PC-9 (cell line): ENCODE measurements around the gene UBAC1. TPM values are rescaled to one million over a fixed set of nuclear protein-coding genes. Genes with fewer than 3 reads are reported as not detected.

Experiments used
- BruUV-seq: library from RNA; stranded (reverse); fragments of 400-500 nt; replicated peaks from 2 replicates; lab custom pipeline; 2021; lab: Mats Ljungman, UMichigan
- CTCF ChIA-PET: fragments of 300-600 bp; sonication (Branson Sonifier 250); formaldehyde crosslinking; loops from one replicate; lab custom pipeline; 2022; ENCODE audit warnings: antibody characterized with exemption; lab: Charles Lee
- POLR2A ChIA-PET: fragments of 300-600 bp; sonication (Branson Sonifier 250); formaldehyde crosslinking; loops from one replicate; lab custom pipeline; 2022; ENCODE audit warnings: antibody characterized with exemption; ENCODE audit not compliant: unreplicated experiment; lab: Charles Lee
- DNase-seq, 2 experiments: peaks; one replicate each; pipeline versions ENCODE4 v3.0.0 to v3.0.0-alpha.2; 2015 to 2022; ENCODE audit warnings: mixed read lengths in 1 of 2
- H2AFZ ChIP-seq: fragments of 200-600 bp; sonication (generic); 2 replicates; pipeline ENCODE4 v1.8.1; 2017; ENCODE audit warnings: antibody characterized with exemption
- H3F3A ChIP-seq: fragments of 200-600 bp; sonication (generic); 2 replicates; pipeline ENCODE4 v1.8.1; 2017; ENCODE audit warnings: antibody characterized with exemption, mild to moderate bottlenecking, low read depth; ENCODE audit not compliant: insufficient read depth
- H3K27ac ChIP-seq: fragments of 200-600 bp; sonication (generic); 2 replicates; pipeline ENCODE4 v1.6.1; 2016; ENCODE audit warnings: mixed run types
- H3K27me3 ChIP-seq: fragments of 200-600 bp; sonication (generic); 2 replicates; pipeline ENCODE4 v1.6.1; 2016; ENCODE audit warnings: low read depth, mixed run types; ENCODE audit not compliant: insufficient read depth
- H3K36me3 ChIP-seq: fragments of 200-600 bp; sonication (generic); 2 replicates; pipeline ENCODE4 v1.6.1; 2016; ENCODE audit warnings: low read depth, mixed run types
- H3K4me1 ChIP-seq: fragments of 200-600 bp; sonication (generic); replicated peaks from 2 replicates; pipeline ENCODE4 v1.6.1; 2016; ENCODE audit warnings: mixed run types; ENCODE audit not compliant: insufficient read depth
- H3K4me2 ChIP-seq: fragments of 200-600 bp; sonication (generic); 2 replicates; pipeline ENCODE4 v1.6.1; 2017; ENCODE audit warnings: mixed run types
- H3K4me3 ChIP-seq: fragments of 200-600 bp; sonication (generic); 2 replicates; pipeline ENCODE4 v1.6.1; 2016; ENCODE audit warnings: mixed run types
- H3K79me2 ChIP-seq: fragments of 200-600 bp; sonication (generic); 2 replicates; pipeline ENCODE4 v1.6.1; 2017; ENCODE audit warnings: low read depth, mixed run types
- H3K9me2 ChIP-seq: fragments of 200-600 bp; sonication (generic); 2 replicates; pipeline ENCODE4 v1.8.1; 2017; ENCODE audit warnings: mild to moderate bottlenecking; ENCODE audit not compliant: insufficient read depth
- H3K9me3 ChIP-seq: fragments of 200-600 bp; sonication (generic); 2 replicates; pipeline ENCODE4 v1.8.1; 2016; ENCODE audit warnings: low read depth; ENCODE audit not compliant: insufficient read depth
- H4K20me1 ChIP-seq: fragments of 200-600 bp; sonication (generic); 2 replicates; pipeline ENCODE4 v1.8.1; 2017; ENCODE audit not compliant: insufficient read depth
- CTCF ChIP-seq: fragments of 200-600 bp; sonication (generic); conservative IDR thresholded peaks from 2 replicates; pipeline ENCODE4 v1.6.1; 2017; ENCODE audit warnings: mixed run types, antibody characterized with exemption, mild to moderate bottlenecking, moderate library complexity
- EZH2 ChIP-seq: fragments of 200-600 bp; sonication (generic); IDR thresholded peaks from 2 replicates; pipeline ENCODE4 v1.8.0; 2017; ENCODE audit warnings: antibody characterized with exemption, low read depth
- intact Hi-C: fragments of 100-400 bp; cut with micrococcal nuclease; formaldehyde crosslinking; loops from one replicate; pipeline ENCODE4 v1.10.0; 2022; ENCODE audit not compliant: unreplicated experiment
- total RNA-seq: library from RNA; stranded (reverse); gene quantifications from 2 replicates; pipeline ENCODE4 v1.2.3, GENCODE V29; 2021

The UBAC1 gene
- total RNA-seq, 1 experiment from 2014 or later: 27.6 TPM

GRCh38 chr9:135987838-135988404 is 26.7 kb upstream of the UBAC1 start:
- Histone ChIP-seq H3K27ac (no peak overlapping the region), H3K9me2 (no peaks in the 10 kb centered on the region), H3K27me3 (no peaks in the 10 kb centered on the region), H4K20me1 (no peaks in the 10 kb centered on the region), H3K4me2 (no peak overlapping the region), H2AFZ (no peak overlapping the region), H3K4me1 (no peaks in the 10 kb centered on the region), H3K4me3 (no peak overlapping the region), H3F3A (no peaks in the 10 kb centered on the region), H3K79me2 (no peaks in the 10 kb centered on the region), H3K9me3 (no peaks in the 10 kb centered on the region), H3K36me3 (no peaks in the 10 kb centered on the region)
- ChIA-PET POLR2A (no interaction called here), CTCF (no interaction called here)
- TF ChIP-seq EZH2 (no peak), CTCF (no peak)
- no peak for DNase-seq
- intact Hi-C loops: no loop called here
- BruUV-seq: no TSS peak

- intact Hi-C loops: no loop called here
- no peak overlapping the region for H3K4me2 ChIP-seq
- no peak for DNase-seq
- no peaks in the 10 kb centered on the region for H3F3A ChIP-seq
- H3K9me3 ChIP-seq: no peaks in the 10 kb centered on the region
- no peak for TF ChIP-seq EZH2
- TF ChIP-seq CTCF: no peak
- no peaks in the 10 kb centered on the region for H3K4me1 ChIP-seq
- H3K79me2 ChIP-seq: no peaks in the 10 kb centered on the region
- H2AFZ ChIP-seq: no peak overlapping the region
- H3K27me3 ChIP-seq: no peaks in the 10 kb centered on the region
- H4K20me1 ChIP-seq: no peaks in the 10 kb centered on the region
- H3K9me2 ChIP-seq: no peaks in the 10 kb centered on the region
- no peak overlapping the region for H3K4me3 ChIP-seq
- ChIA-PET POLR2A (no interaction called here), CTCF (no interaction called here)
- no TSS peak for BruUV-seq
- H3K36me3 ChIP-seq: no peaks in the 10 kb centered on the region
- H3K27ac ChIP-seq: no peak overlapping the region
Measured at GRCh38 chr9:135986605-135987004, 25.4 kb upstream of the UBAC1 start.

- BruUV-seq: no TSS peak
- Histone ChIP-seq H3K27ac (no peak overlapping the region), H3K4me1 (no peaks in the 10 kb centered on the region), H3K4me3 (no peak overlapping the region), H3K36me3 (no peaks in the 10 kb centered on the region), H3K9me3 (no peaks in the 10 kb centered on the region), H3K79me2 (no peaks in the 10 kb centered on the region), H2AFZ (no peak overlapping the region), H4K20me1 (no peaks in the 10 kb centered on the region), H3K9me2 (no peaks in the 10 kb centered on the region), H3K4me2 (no peak overlapping the region), H3F3A (no peaks in the 10 kb centered on the region), H3K27me3 (no peaks in the 10 kb centered on the region)
- TF ChIP-seq EZH2 (no peak), CTCF (no peak)
- intact Hi-C loops: no loop called here
- POLR2A ChIA-PET: no interaction called here
- CTCF ChIA-PET: interaction anchor here (0.6 kb wide), 1 partner anchor 364 kb away, joined by 3 read pairs; no protein-coding TSS in a partner anchor
- DNase-seq: no peak
Measured at GRCh38 chr9:135985889-135986288, 24.7 kb upstream of the UBAC1 start.
